Measurements from ENCODE around the gene AFP.

GRCh38 chr4:73446336-73446938 lies 10.4 kb downstream of the AFP start:
- TF ChIP-seq MAX (IDR thresholded peaks at IDR 0.05) (no peak), RFX5 (IDR thresholded peaks at IDR 0.05) (no peak), CTCF (IDR thresholded peaks at IDR 0.05) (peak; percentile 83), EP300 (IDR thresholded peaks at IDR 0.05) (no peak), NFE2L2 (conservative IDR thresholded peaks at IDR 0.05; ENCODE audit: low read length) (no peak), BHLHE40 (IDR thresholded peaks at IDR 0.05; ENCODE audit: low read depth, low read length) (no peak), RAD21 (conservative IDR thresholded peaks at IDR 0.05 in 1 of 2, IDR thresholded peaks at IDR 0.05 in 1 of 2) (peak; percentile 58 to 65), SMC3 (IDR thresholded peaks at IDR 0.05) (peak; percentile 75), ZC3H11A (IDR thresholded peaks at IDR 0.05) (no peak), ESRRA (IDR thresholded peaks at IDR 0.05; ENCODE audit: borderline replicate concordance, low read length) (no peak), JUNB (IDR thresholded peaks at IDR 0.05) (no peak), CEBPB (IDR thresholded peaks at IDR 0.05) (no peak), POLR2AphosphoS2 (conservative IDR thresholded peaks at IDR 0.05; ENCODE audit: low read length) (no peak)
